SK-N-SH treated with all-trans-retinoic acid at 6 μM for 48 hours (cell line): ENCODE results near the gene SARNP.
A peak's percentile ranks its signal among the peaks of the same experiment; 100 is the strongest.

Source experiments
- ATAC-seq: fragments of 200-7000 bp; cut with Tn5 transposase; 3 replicates; pipeline ENCODE4 v1.9.1; 2020; ENCODE audit warnings: mild to moderate bottlenecking, moderate library complexity
- ARNTL ChIP-seq: fragments of 450-650 bp; formaldehyde crosslinking; IDR thresholded peaks from 2 replicates; pipeline ENCODE4 v1.5.0; 2020; ENCODE audit warnings: low read depth, mild to moderate bottlenecking, moderate library complexity, borderline replicate concordance
- BACH2 ChIP-seq: fragments of 250-450 bp; sonication (Bioruptor Pico); IDR thresholded peaks from 2 replicates; pipeline ENCODE4 v1.9.0; 2021; ENCODE audit warnings: mild to moderate bottlenecking, borderline replicate concordance
- CREB5 ChIP-seq: fragments of 250-450 bp; sonication (Bioruptor Pico); IDR thresholded peaks from 2 replicates; pipeline ENCODE4 v1.5.1; 2020; ENCODE audit warnings: low read depth, mild to moderate bottlenecking, moderate library complexity
- CSDC2 ChIP-seq: fragments of 250-450 bp; sonication (Bioruptor Pico); IDR thresholded peaks from 2 replicates; pipeline ENCODE4 v1.5.0; 2020; ENCODE audit warnings: mild to moderate bottlenecking, moderate library complexity
- CSRNP3 ChIP-seq: fragments of 250-450 bp; sonication (Bioruptor Pico); IDR thresholded peaks from 2 replicates; pipeline ENCODE4 v1.5.1; 2021; ENCODE audit warnings: mild to moderate bottlenecking, moderate library complexity
- ESRRG ChIP-seq: fragments of 250-450 bp; sonication (Bioruptor Pico); IDR thresholded peaks from 2 replicates; pipeline ENCODE4 v1.6.1; 2021; ENCODE audit warnings: mild to moderate bottlenecking
- GLIS3 ChIP-seq: fragments of 250-450 bp; sonication (Bioruptor Pico); IDR thresholded peaks from 2 replicates; pipeline ENCODE4 v1.5.0; 2020; ENCODE audit warnings: mild to moderate bottlenecking, moderate library complexity
- ISL1 ChIP-seq: fragments of 250-450 bp; sonication (Bioruptor Pico); IDR thresholded peaks from 2 replicates; pipeline ENCODE4 v2.1.2; 2022; ENCODE audit warnings: mild to moderate bottlenecking, moderate library complexity
- OSR1 ChIP-seq: fragments of 250-450 bp; sonication (Bioruptor Pico); IDR thresholded peaks from 2 replicates; pipeline ENCODE4 v1.8.0; 2022; ENCODE audit warnings: moderate library complexity, mild to moderate bottlenecking, inconsistent platforms
- PATZ1 ChIP-seq: fragments of 250-450 bp; sonication (Bioruptor Pico); IDR thresholded peaks from 2 replicates; pipeline ENCODE4 v1.8.0; 2020; ENCODE audit warnings: mild to moderate bottlenecking, moderate library complexity, borderline replicate concordance
- PPARA ChIP-seq: fragments of 250-450 bp; sonication (Bioruptor Pico); IDR thresholded peaks from 2 replicates; pipeline ENCODE4 v1.5.0; 2020; ENCODE audit warnings: mild to moderate bottlenecking, borderline replicate concordance
- RARB ChIP-seq: fragments of 250-450 bp; sonication (Bioruptor Pico); IDR thresholded peaks from 2 replicates; pipeline ENCODE4 v1.8.0; 2021; ENCODE audit warnings: mild to moderate bottlenecking, moderate library complexity
- SNAI2 ChIP-seq: fragments of 250-450 bp; sonication (Bioruptor Pico); IDR thresholded peaks from 2 replicates; pipeline ENCODE4 v1.5.0; 2020; ENCODE audit warnings: mild to moderate bottlenecking, moderate library complexity
- TCF4 ChIP-seq: fragments of 250-450 bp; sonication (Bioruptor Pico); IDR thresholded peaks from 2 replicates; pipeline ENCODE4 v1.8.0; 2021; ENCODE audit warnings: mild to moderate bottlenecking, moderate library complexity, borderline replicate concordance
- TOX ChIP-seq: fragments of 250-450 bp; sonication (Bioruptor Pico); IDR thresholded peaks from 2 replicates; pipeline ENCODE4 v1.8.0; 2021; ENCODE audit warnings: mild to moderate bottlenecking, moderate library complexity, borderline replicate concordance
- TSHZ2 ChIP-seq: fragments of 250-450 bp; sonication (Bioruptor Pico); IDR thresholded peaks from 2 replicates; pipeline ENCODE4 v1.5.0; 2020; ENCODE audit warnings: mild to moderate bottlenecking, moderate library complexity
- ZC3H10 ChIP-seq: fragments of 250-450 bp; sonication (Bioruptor Pico); IDR thresholded peaks from 2 replicates; pipeline ENCODE4 v1.5.1; 2021; ENCODE audit warnings: mild to moderate bottlenecking, moderate library complexity
- ZFP30 ChIP-seq: fragments of 450-650 bp; formaldehyde crosslinking; IDR thresholded peaks from 2 replicates; pipeline ENCODE4 v1.5.0; 2022; ENCODE audit warnings: mild to moderate bottlenecking, moderate library complexity
- ZNF70 ChIP-seq: fragments of 450-650 bp; formaldehyde crosslinking; IDR thresholded peaks from 2 replicates; pipeline ENCODE4 v1.5.0; 2020; ENCODE audit warnings: mild to moderate bottlenecking, moderate library complexity

SARNP gene

GRCh38 chr12:55739025-55739378, 78.5 kb downstream of the SARNP start:
- TF ChIP-seq TCF4 (CRISPR knock-in tag): no peak
- no peak for TF ChIP-seq PATZ1 (CRISPR knock-in tag)
- TF ChIP-seq OSR1: no peak
- TF ChIP-seq SNAI2 (CRISPR knock-in tag): no peak
- no peak for TF ChIP-seq ZC3H10 (CRISPR knock-in tag)
- no peak for TF ChIP-seq ESRRG (CRISPR knock-in tag)
- TF ChIP-seq TSHZ2 (CRISPR knock-in tag): no peak
- TF ChIP-seq CSRNP3: no peak
- no peak for TF ChIP-seq CSDC2 (CRISPR knock-in tag)
- TF ChIP-seq PPARA (CRISPR knock-in tag): no peak
- no peak for TF ChIP-seq RARB (CRISPR knock-in tag)
- TF ChIP-seq ISL1 (CRISPR knock-in tag): no peak
- TF ChIP-seq ZNF70 (CRISPR knock-in tag): no peak
- TF ChIP-seq BACH2 (CRISPR knock-in tag): no peak
- no peak for TF ChIP-seq GLIS3
- no peak for TF ChIP-seq TOX
- TF ChIP-seq ZFP30 (CRISPR knock-in tag): no peak
- no peak for TF ChIP-seq ARNTL (CRISPR knock-in tag)
- TF ChIP-seq, all 23 proteins: peak for 0
- ATAC-seq: no peak

GRCh38 chr12:55738123-55739024, 79.2 kb downstream of the SARNP start:
- no peak for TF ChIP-seq PATZ1 (CRISPR knock-in tag)
- no peak for TF ChIP-seq ISL1 (CRISPR knock-in tag)
- TF ChIP-seq GLIS3: no peak
- peak; percentile 88 for ATAC-seq

GRCh38 chr12:55737581-55738122, 79.9 kb downstream of the SARNP start:
- peak; percentile 41 for ATAC-seq
- TF ChIP-seq ZFP30 (CRISPR knock-in tag) (no peak), CREB5 (CRISPR knock-in tag) (no peak), ESRRG (CRISPR knock-in tag) (no peak), PATZ1 (CRISPR knock-in tag) (no peak), RARB (CRISPR knock-in tag) (no peak), ISL1 (CRISPR knock-in tag) (no peak), OSR1 (no peak), ZNF70 (CRISPR knock-in tag) (no peak), BACH2 (CRISPR knock-in tag) (no peak), TCF4 (CRISPR knock-in tag) (no peak), CSRNP3 (no peak), SNAI2 (CRISPR knock-in tag) (no peak), TSHZ2 (CRISPR knock-in tag) (no peak)
